Liver (tissue), 9 donors: ENCODE measurements around the gene UBA52. TPM values are rescaled to one million over a fixed set of nuclear protein-coding genes. Genes with fewer than 3 reads are reported as not detected.
A peak's percentile ranks its signal among the peaks of the same experiment; 100 is the strongest.

ENCODE experiments used
- DNase-seq: peaks from one replicate; pipeline ENCODE4 v3.0.0-alpha.2; 2017; ENCODE audit warnings: low spot score
- H3K27ac ChIP-seq, 2 donors: one replicate each; pipeline ENCODE4 v1.7.0; 2013; ENCODE audit warnings: inconsistent platforms in 2 of 2, low read length in 2 of 2, control low read depth in 1 of 2, low read depth in 1 of 2, mild to moderate bottlenecking in 1 of 2
- H3K27me3 ChIP-seq, 4 donors: one replicate each; pipeline versions ENCODE4 v1.6.1 to v1.7.0; 2013; ENCODE audit warnings: low read length in 3 of 4, inconsistent platforms in 1 of 4, mild to moderate bottlenecking in 1 of 4, moderate library complexity in 1 of 4; ENCODE audit not compliant: control insufficient read depth in 4 of 4, insufficient read depth in 4 of 4
- H3K36me3 ChIP-seq, 4 donors: one replicate each; pipeline versions ENCODE4 v1.6.1 to v1.7.0; 2013; ENCODE audit warnings: low read length in 3 of 4, mild to moderate bottlenecking in 3 of 4, low read depth in 1 of 4, moderate library complexity in 1 of 4; ENCODE audit not compliant: control insufficient read depth in 4 of 4, insufficient read depth in 3 of 4
- H3K4me1 ChIP-seq, 4 donors: one replicate each; pipeline versions ENCODE4 v1.6.1 to v1.7.0; 2013; ENCODE audit warnings: low read length in 3 of 4, mild to moderate bottlenecking in 3 of 4, moderate library complexity in 1 of 4; ENCODE audit not compliant: control insufficient read depth in 4 of 4, insufficient read depth in 4 of 4
- H3K4me3 ChIP-seq, 3 donors: one replicate each; pipeline versions ENCODE4 v1.6.1 to v1.7.0; 2013; ENCODE audit warnings: low read length in 3 of 3, control low read depth in 1 of 3, low read depth in 1 of 3, mild to moderate bottlenecking in 1 of 3
- H3K9ac ChIP-seq, 2 donors: one replicate each; pipeline ENCODE4 v1.7.0; 2013; ENCODE audit warnings: low read length in 2 of 2, mild to moderate bottlenecking in 2 of 2, moderate library complexity in 2 of 2, control low read depth in 1 of 2, low read depth in 1 of 2
- H3K9me3 ChIP-seq, 4 donors: one replicate each; pipeline versions ENCODE4 v1.6.1 to v1.7.0; 2013; ENCODE audit warnings: low read length in 3 of 4; ENCODE audit not compliant: control insufficient read depth in 4 of 4
- ATF3 ChIP-seq: IDR thresholded peaks from 2 replicates; pipeline ENCODE4 v1.6.1; 2016; ENCODE audit warnings: antibody characterized with exemption
- CTCF ChIP-seq: fragments of 150-350 bp; IDR thresholded peaks from 2 replicates; pipeline ENCODE4 v1.5.1; 2017; ENCODE audit warnings: improper control_type of control experiment, low read depth, low read length; ENCODE audit not compliant: missing input control
- EGR1 ChIP-seq, 2 donors: IDR thresholded peaks; 2 replicates each; pipeline ENCODE4 v1.6.1; 2016 to 2018; ENCODE audit warnings: antibody characterized with exemption in 2 of 2, low read depth in 2 of 2
- FOXA1 ChIP-seq: IDR thresholded peaks from 2 replicates; pipeline ENCODE4 v1.6.1; 2016; ENCODE audit warnings: antibody characterized with exemption
- FOXA2 ChIP-seq: IDR thresholded peaks from 2 replicates; pipeline ENCODE4 v1.6.1; 2016; ENCODE audit warnings: antibody characterized with exemption
- GABPA ChIP-seq, 2 donors: IDR thresholded peaks in 1 of 2; conservative IDR thresholded peaks in 1 of 2; 2 replicates each; pipeline ENCODE4 v1.6.1; 2016; ENCODE audit warnings: antibody characterized with exemption in 2 of 2, mild to moderate bottlenecking in 1 of 2, moderate library complexity in 1 of 2
- HNF4A ChIP-seq, 2 donors: conservative IDR thresholded peaks; 2 replicates each; pipeline ENCODE4 v1.6.1; 2016; ENCODE audit warnings: antibody characterized with exemption in 2 of 2, mild to moderate bottlenecking in 2 of 2
- HNF4G ChIP-seq: IDR thresholded peaks from 2 replicates; pipeline ENCODE4 v1.6.1; 2016; ENCODE audit warnings: antibody characterized with exemption
- JUND ChIP-seq, 2 donors: IDR thresholded peaks; 2 replicates each; pipeline ENCODE4 v1.6.1; 2016; ENCODE audit warnings: antibody characterized with exemption in 2 of 2
- MAX ChIP-seq: IDR thresholded peaks from 2 replicates; pipeline ENCODE4 v1.6.1; 2016; ENCODE audit warnings: antibody characterized with exemption
- NR2F2 ChIP-seq: IDR thresholded peaks from 2 replicates; pipeline ENCODE4 v1.6.1; 2016; ENCODE audit warnings: antibody characterized with exemption
- RAD21 ChIP-seq, 2 donors: IDR thresholded peaks; 2 replicates each; pipeline ENCODE4 v1.6.1; 2016; ENCODE audit warnings: antibody characterized with exemption in 2 of 2, mild to moderate bottlenecking in 2 of 2
- REST ChIP-seq: IDR thresholded peaks from 2 replicates; pipeline ENCODE4 v1.6.1; 2016; ENCODE audit warnings: antibody characterized with exemption, mild to moderate bottlenecking
- RXRA ChIP-seq, 2 donors: IDR thresholded peaks; 2 replicates each; pipeline ENCODE4 v1.6.1; 2017 to 2018; ENCODE audit warnings: antibody characterized with exemption in 2 of 2, mild to moderate bottlenecking in 1 of 2
- SP1 ChIP-seq: IDR thresholded peaks from 2 replicates; pipeline ENCODE4 v1.6.1; 2018; ENCODE audit warnings: antibody characterized with exemption, mild to moderate bottlenecking
- TAF1 ChIP-seq: conservative IDR thresholded peaks from 2 replicates; pipeline ENCODE4 v1.6.1; 2016; ENCODE audit warnings: antibody characterized with exemption, mild to moderate bottlenecking
- YY1 ChIP-seq: IDR thresholded peaks from 2 replicates; pipeline ENCODE4 v1.6.1; 2016; ENCODE audit warnings: antibody characterized with exemption, mild to moderate bottlenecking
- ZBTB33 ChIP-seq: IDR thresholded peaks from 2 replicates; pipeline ENCODE4 v1.6.1; 2016; ENCODE audit warnings: antibody characterized with exemption
- WGBS: extraction: QIAGEN DNeasy Blood & Tissue Kit; methylation state at CpG from one replicate; pipeline ENCODE4 v1.1.7; 2013; 5-methylcytosine and 5-hydroxymethylcytosine counted together
- polyA plus RNA-seq, 2 donors: library from polyadenylated mRNA; stranded (reverse) in 1 of 2; unstranded in 1 of 2; fragments of 200-250 nt in 1 of 2; fragments of >200 nt in 1 of 2; fragmentation: Nextera tagmentation in 1 of 2; extraction: Ambion mirVana in 1 of 2; gene quantifications; one replicate each; pipeline versions ENCODE4 v1.2.1 to v1.2.3, GENCODE V29; 2013 to 2015
- total RNA-seq, 2 donors: library from RNA; depleted of rRNA; stranded (reverse); fragments of >200 nt; gene quantifications; one replicate each; pipeline ENCODE4 v1.2.3, GENCODE V29; 2014
- donor health status: healthy.
- donor health status: healthy.
- donor health status: healthy.
- donor health status: healthy.
- donor health status: healthy.

UBA52 gene
- total and polyA plus RNA-seq, 4 donors = 324 to 647 (median 484) TPM

- no peak for DNase-seq
- H3K36me3 ChIP-seq = peaks cover 0 to 29% (median 9%) of the 10 kb centered on the region in 4 donors
- no peaks in the 10 kb centered on the region for H3K9me3 ChIP-seq
- H3K4me3 ChIP-seq = no peak overlapping the region
- peaks cover 5 to 22% (median 12%) of the 10 kb centered on the region in 4 donors for H3K4me1 ChIP-seq
- H3K27me3 ChIP-seq = no peaks in the 10 kb centered on the region
- peak overlapping the region; percentile 6 to 33 for H3K27ac ChIP-seq
- 51% methylated on average over 22 of the region's 22 CpGs for WGBS
- H3K9ac ChIP-seq = no peak overlapping the region
- TF ChIP-seq TAF1 (no peak), EGR1 (IDR thresholded peaks at IDR 0.05; ENCODE audit: low read depth in 2 of 2) (no peak), ATF3 (no peak), FOXA1 (no peak), ZBTB33 (no peak), REST (peak; percentile 33), YY1 (peak; percentile 76), FOXA2 (no peak), RXRA (IDR thresholded peaks at IDR 0.05) (peak; percentile 73 to 88), SP1 (peak; percentile 62), RAD21 (IDR thresholded peaks at IDR 0.05) (no peak), CTCF (no peak), HNF4A (conservative IDR thresholded peaks at IDR 0.05) (peak; percentile 75 to 90), JUND (IDR thresholded peaks at IDR 0.05) (no peak), NR2F2 (peak; percentile 16), MAX (no peak), HNF4G (no peak), GABPA (IDR thresholded peaks at IDR 0.05 in 1 of 2, conservative IDR thresholded peaks at IDR 0.05 in 1 of 2) (peak in 1 of 2 donors; percentile 79)
These were observed 33.5 kb upstream of the UBA52 start for GRCh38 chr19:18538115-18538514.
